AG09309 (cell line): ENCODE results near the gene IL22RA1.

Experiments used
- DNase-seq: peaks from one replicate; pipeline ENCODE4 v3.0.0-alpha.2; 2010; ENCODE audit warnings: low read depth
- H3K4me3 ChIP-seq: 2 replicates; pipeline ENCODE4 v1.5.1; 2011; ENCODE audit warnings: mild to moderate bottlenecking, low read depth, low read length, moderate library complexity; ENCODE audit not compliant: control insufficient read depth
- TF ChIP-seq, protein P1 (sequence below): IDR thresholded peaks from 2 replicates; pipeline ENCODE4 v1.5.1; 2011; ENCODE audit warnings: mild to moderate bottlenecking, low read depth, low read length, inconsistent platforms; ENCODE audit not compliant: insufficient read depth, control insufficient read depth; ENCODE audit errors: missing control alignments

The IL22RA1 gene

DNA sequence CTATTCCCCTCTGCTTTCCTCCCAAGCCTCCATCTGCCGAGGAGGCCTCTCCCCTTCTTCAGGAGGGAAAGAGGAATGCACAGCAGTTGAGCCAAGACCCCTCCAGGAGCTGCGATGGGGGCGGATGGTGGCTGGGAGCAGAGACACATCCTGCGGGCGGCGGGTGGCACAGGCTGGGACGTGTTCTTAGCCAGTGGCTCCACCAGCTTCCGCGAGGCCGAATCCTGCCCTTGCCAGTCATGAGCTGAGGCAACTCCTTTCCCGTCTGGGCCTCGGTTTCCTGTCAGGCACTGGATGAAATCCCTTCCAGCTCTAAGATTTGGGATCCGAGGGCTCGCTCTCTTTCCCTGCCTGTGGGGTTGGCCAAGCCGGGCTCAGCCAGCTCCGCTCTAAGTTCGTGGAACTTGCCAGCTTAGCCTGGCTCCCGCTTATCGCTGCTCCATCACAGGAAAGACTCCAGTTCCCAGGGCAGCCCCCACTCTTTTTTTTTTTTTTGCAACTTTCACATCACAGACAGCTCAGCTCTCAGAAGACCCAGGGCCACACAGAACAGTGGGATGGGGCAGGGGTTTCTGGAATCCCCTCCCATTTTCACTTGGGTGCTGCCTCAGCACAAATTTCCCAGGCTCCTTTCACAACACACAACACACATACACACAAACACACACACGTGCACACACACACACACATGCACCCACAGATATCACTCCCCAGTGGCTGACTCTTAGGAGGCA, 31.5 kb downstream of the IL22RA1 start:
- TF ChIP-seq, protein P1, sequence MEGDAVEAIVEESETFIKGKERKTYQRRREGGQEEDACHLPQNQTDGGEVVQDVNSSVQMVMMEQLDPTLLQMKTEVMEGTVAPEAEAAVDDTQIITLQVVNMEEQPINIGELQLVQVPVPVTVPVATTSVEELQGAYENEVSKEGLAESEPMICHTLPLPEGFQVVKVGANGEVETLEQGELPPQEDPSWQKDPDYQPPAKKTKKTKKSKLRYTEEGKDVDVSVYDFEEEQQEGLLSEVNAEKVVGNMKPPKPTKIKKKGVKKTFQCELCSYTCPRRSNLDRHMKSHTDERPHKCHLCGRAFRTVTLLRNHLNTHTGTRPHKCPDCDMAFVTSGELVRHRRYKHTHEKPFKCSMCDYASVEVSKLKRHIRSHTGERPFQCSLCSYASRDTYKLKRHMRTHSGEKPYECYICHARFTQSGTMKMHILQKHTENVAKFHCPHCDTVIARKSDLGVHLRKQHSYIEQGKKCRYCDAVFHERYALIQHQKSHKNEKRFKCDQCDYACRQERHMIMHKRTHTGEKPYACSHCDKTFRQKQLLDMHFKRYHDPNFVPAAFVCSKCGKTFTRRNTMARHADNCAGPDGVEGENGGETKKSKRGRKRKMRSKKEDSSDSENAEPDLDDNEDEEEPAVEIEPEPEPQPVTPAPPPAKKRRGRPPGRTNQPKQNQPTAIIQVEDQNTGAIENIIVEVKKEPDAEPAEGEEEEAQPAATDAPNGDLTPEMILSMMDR, result no peak
- DNase-seq, result no peak
- no peak overlapping the region for H3K4me3 ChIP-seq

DNA sequence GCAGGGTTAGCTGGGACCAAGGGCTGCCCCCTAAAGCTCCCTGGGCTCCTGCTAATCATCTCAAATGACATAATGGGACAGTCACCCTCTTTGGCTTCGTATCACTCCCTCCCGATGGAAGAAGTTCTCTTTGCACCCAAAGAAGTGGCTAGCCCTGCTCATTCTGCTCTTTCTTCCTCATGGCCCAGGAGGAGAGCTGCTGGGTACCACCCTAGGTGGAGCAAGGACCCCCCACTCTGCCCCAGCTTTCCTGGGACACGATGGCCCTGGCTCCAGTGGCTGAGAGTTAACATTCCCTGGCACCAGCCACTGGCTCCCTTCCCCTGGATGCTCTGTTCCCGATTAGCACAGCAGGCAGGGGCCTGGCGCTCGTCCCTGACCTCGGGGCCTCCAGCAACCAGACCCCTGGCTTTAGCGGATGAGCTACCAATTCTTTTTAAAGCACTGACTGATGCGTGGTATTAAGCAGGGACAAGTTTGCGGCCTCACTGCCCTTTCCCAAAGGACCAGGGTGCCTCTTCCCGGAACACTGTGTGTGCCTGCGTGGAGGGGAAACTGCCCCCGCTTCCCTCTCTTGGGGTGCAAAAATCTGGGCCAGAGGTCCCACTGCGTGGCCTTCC, 32.2 kb downstream of the IL22RA1 start:
- H3K4me3 ChIP-seq, result no peak overlapping the region
- no peak for DNase-seq
- TF ChIP-seq, protein P1, result no peak

DNA sequence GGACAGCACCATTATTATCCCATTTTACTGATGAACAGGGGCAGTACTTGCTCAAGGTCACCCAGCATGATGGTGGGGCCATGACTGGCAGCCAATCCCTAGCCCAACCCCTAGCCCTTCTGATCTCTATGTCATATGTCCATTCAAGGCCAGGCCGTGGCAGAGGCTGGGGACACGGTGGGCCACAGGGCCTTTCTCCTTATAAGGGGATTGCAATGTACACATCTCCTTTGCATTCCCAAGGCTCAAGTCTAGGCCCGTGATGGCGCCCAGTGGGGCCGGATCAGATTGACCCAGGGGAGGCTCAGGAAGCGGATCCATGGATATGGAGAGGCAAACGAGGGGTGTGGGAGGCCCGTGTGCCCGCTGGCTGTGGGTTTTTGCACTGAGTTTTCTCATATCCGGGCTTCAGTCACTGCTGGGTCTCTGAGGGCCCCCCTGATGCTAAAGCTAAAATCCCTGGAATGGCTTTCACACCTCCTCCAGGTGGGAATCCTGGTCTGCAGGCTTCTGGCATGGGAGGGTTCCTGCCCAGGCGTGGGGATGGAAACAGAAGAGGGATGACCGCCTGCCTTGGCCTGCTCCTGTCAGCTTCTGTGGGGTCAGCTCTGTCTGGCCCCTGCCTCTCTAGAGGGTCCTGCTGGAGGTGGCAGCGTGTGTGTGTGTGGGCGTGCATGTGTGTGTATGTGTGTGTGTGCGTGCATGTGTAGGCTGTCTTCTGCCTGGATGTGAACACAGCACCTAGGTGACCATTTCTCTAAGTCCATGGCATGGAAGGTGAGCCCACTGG, 33.1 kb downstream of the IL22RA1 start:
- TF ChIP-seq, protein P1, result no peak
- DNase-seq, result no peak
- H3K4me3 ChIP-seq, result no peak overlapping the region

DNA sequence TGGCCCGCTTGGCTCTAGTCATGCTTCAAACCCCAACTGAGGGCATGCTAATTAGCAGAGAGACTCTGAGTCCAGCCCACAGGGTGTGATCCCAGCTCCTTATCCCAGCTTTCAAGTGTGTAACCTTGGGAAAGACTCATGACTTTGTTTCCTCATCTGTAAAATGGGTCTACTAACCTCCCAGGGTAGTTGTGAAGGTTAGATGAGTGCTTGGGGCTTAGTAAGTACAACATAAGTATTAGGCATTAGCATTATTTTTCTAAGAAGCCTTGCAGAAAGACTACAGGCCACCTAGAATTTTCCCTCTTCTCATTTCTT, 33.8 kb downstream of the IL22RA1 start:
- no peak overlapping the region for H3K4me3 ChIP-seq
- no peak for DNase-seq
- TF ChIP-seq, protein P1, result no peak

DNA sequence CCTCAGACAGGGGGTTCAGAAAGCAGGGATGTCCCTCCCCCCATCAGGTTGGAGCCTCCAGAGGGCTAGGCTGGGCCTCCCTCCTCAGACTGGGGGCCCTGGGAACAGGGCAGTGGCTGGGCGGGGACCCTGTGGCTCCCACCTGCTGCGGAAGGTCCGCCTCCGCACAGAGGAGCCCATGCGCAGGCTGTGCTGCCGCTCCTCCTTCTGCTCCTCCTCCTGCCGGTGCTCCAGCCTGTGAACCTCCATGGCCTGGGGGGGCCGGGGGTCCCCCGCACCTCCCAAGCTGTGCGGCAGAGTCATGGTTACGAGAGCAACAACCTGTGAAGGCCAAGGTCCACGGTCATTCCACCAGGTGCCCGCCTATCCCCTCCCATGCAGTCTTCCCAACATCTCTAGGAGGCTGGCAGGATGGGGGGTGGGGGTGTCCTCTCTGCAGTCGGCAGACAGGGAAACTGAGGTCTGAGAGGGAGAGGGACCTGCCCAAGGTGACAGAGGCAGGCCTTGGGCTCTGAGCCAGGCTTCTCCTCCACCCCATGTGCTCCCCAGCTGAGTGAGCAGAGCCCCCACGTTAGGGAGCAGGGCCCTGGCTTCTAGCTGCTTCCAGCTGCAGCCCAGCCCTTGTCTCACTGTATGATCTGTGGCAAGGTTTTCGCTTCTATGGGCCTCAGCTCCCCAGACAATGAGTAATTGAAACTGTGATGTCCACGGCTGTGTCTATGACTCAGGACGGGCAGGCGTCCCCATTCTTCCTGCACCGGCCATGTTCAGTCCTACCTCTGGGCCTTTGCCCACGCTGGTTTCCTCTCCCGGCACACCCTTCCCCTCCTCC, 34.4 kb downstream of the IL22RA1 start:
- H3K4me3 ChIP-seq, result no peak overlapping the region
- peak; percentile 51 for DNase-seq
- TF ChIP-seq, protein P1, result no peak
